T-helper 1 cell treated with Interleukin-12 subunit alpha and Interleukin-12 subunit beta and Interleukin-4 antibody, amounts not matched to agents 30 ng/mL and 1 ng/mL, for 36 hours (primary cell): ENCODE data around the gene B4GALNT3. TPM values are rescaled to one million over a fixed set of nuclear protein-coding genes. Genes with fewer than 3 reads are reported as not detected.

Experiments
- intact Hi-C: fragments of 100-400 bp; cut with micrococcal nuclease; formaldehyde crosslinking; loops from one replicate; pipeline ENCODE4 v1.15.1; 2024
- total RNA-seq: library from RNA; stranded (reverse); gene quantifications from 2 replicates; pipeline ENCODE4 v1.2.3, GENCODE V29; 2022

B4GALNT3 gene
- total RNA-seq, 1 donor from 2014 or later = 13.6 TPM

DNA sequence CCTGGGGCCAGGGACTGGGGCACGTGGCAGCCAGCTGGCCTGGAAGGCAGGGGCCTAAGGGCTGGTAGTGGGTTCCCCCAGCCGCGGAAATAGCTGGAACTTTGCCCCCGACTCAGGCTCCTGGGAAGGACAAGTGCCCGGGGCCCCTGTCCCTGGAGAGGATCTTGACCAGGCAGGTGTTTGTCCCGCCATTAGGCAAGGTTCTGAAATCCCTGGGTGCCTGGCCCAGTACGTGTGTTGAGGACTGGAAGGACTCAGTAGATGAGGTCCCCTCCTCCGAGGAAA lies 94.2 kb downstream of the B4GALNT3 start:
- intact Hi-C loops = no loop called here

DNA sequence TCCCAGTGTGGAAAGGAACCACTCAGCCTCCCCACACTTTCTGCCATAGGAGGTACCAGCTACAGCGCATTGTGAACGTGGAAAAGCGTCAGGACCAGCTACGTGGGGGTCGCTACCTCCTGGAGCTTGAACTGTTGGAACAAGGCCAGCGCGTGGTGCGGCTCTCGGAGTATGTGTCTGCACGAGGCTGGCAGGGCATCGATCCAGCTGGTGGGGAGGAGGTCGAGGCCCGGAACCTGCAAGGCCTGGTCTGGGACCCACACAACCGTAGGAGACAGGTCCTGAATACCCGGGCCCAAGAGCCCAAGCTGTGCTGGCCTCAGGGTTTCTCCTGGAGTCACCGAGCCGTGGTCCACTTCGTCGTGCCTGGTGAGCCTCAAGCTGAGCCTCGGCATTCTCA lies 96.8 kb downstream of the B4GALNT3 start:
- intact Hi-C loops = no loop called here

DNA sequence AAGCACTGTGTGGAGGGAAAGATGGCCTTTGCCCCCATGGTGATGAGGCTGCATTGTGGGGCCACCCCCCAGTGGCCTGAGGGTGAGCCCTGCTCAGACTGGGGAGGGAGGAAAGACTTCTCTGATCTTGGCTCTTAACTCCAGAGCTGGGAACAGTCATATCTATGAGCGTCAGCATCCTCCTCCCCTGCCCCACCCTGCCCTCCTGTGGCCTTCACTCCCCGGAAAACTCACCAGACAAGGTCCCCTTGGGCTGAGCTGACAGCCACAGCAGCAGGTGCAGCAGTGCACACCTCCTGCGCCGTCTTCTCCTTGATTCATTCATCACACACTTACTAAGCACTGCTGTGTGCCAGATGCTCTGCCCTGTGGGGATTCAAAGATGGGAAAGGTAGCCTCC lies 98.8 kb downstream of the B4GALNT3 start:
- intact Hi-C loops = no loop called here

DNA sequence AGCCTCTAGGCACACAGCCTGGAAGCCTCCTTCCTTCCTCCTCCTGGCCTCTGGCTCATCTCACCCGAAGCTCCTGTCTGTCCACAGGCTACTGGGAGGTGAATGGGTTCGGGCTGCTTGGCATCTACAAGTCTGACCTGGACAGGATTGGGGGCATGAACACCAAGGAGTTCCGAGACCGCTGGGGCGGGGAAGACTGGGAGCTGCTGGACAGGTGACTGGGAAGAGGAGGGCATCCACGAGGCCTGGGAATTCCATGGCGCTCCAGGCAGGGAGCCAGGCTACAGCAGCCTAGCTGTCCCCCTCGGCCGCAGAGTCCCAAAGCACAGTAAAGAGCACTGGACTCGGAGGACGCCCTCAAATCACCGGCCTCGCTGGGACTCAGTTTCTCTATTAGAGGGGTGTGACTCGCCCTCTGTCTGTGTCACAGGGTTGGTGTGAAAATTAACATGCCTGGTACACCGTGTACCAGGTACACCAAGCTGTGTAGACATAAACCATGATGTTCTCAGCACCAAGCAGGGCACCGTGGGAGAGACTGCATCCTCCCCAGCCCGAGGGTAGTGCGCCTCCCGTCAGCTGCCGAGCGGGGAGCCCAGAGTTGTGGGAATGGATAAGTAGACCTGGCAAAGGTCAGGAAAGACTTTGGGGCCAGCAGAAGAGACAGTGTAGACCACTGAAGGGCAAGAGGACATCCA lies 99.6 kb downstream of the B4GALNT3 start:
- intact Hi-C loops = no loop called here

DNA sequence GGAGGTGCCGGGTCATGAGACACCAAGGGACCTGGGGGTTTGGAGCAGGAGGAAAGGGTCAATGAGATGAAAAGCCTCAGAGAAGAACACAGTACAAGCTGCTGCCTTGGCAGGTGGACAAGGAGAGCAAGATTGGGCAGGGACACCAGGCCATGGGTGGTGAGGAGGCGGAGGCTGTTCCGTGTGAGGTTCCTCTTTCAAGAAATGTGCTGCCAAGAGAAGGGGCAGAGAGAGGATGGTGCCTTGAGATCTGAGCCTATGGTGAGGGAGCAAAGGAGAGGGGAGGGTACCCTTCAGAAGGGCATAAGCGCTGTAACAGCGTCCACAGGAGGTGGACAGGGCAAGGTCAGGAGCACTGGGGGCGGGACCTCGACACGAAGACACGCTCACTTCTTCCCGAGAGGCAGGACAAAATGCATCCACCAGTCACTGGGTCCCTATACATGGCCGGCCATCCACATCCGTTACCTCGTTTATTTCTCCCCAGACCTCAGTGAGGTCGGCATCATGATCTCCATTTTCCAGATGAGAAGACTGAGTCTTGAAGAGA lies 100.2 kb downstream of the B4GALNT3 start:
- intact Hi-C loops = loop anchor here (5.0 kb wide), 1 partner anchor 1032 kb away; the partner anchor contains the start of gene FBXL14

DNA sequence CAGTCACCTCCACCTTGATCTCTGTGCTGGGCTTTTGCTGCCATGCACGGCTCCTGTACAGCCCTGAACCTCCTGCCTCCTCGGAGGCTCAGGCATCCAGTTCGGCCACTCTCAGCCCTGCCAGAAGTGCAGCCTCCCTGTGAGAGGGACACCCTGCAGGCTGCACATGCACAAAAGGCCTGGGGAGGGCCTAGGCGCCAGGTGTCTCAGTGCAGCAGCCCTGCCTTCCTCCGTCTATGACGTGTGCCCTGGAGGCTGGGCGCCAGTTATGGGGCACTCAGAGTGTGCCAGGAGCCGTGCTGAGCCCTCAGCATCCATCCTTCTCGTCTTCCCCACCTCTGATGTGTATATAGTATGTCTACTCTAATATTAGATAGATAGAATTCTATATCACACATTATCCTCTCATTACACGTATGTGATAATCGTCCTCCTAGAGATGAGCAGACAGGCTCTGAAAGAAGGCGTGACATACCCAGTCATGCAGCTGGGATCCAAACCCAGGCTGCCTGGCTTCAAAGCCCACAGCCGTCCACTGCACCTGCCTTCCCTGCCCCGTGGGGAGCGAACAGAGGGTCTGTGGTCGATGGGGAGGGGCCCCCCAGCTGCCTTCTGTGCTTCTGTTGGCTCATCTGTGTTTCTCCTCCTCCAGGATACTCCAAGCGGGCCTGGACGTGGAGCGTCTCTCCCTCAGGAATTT lies 101.1 kb downstream of the B4GALNT3 start:
- intact Hi-C loops = loop anchor here (5.0 kb wide), 1 partner anchor 1031 kb away; the partner anchor contains the start of gene FBXL14

DNA sequence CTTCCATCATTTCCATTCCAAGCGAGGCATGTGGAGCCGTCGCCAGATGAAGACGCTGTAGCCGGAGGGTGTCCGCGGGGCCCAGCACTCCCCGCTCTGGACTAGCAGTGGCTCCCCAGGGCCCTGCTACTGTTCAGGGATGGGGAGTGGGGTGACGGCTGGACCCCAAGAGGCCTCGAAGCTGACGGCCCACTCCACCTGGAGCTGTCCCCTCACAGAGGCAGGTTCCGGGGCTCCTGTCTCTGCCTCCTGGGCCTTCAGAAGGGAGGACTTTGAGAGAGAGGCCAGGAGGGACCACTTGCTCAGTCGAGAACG lies 101.6 kb downstream of the B4GALNT3 start:
- intact Hi-C loops = loop anchor here (5.0 kb wide), 1 partner anchor 1031 kb away; the partner anchor contains the start of gene FBXL14

DNA sequence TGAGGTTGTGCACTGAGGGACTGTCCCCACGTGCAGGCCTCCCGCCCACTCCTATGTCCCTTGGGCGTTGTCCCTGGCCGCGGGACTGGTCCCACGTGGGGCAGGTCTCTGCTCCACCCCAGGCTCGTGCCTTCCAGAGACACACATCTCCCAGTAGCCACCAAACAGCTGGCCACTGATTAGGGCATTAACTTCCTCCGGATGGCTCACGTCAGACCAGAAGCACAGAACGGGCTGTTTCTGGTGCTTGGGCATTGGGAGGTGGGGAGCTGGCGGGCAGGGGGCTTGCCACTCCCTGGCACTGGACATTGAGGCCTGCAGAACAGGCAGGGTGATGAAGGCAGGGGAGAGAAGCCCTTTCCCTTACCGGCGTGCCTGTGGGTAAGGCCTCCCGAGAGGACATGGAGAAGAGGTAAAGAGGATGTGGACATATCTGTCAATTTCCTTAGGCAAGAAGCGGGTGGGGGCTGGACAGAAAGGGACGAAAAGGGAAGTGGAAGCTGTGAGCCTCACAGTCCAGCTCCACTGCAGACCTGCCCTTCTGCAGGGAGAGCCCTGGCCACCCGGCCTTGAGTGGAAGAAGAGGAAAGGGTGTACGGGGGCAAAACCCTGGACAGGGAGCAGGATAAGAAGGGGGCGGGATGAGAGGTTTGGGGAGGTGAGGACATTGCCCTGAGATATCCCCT lies 102.3 kb downstream of the B4GALNT3 start:
- intact Hi-C loops = loop anchor here (2.0 to 5.0 kb wide), 3 partner anchors 173 to 1030 kb away; partner anchors contain the start of genes ERC1, FBXL14 and KDM5A

DNA sequence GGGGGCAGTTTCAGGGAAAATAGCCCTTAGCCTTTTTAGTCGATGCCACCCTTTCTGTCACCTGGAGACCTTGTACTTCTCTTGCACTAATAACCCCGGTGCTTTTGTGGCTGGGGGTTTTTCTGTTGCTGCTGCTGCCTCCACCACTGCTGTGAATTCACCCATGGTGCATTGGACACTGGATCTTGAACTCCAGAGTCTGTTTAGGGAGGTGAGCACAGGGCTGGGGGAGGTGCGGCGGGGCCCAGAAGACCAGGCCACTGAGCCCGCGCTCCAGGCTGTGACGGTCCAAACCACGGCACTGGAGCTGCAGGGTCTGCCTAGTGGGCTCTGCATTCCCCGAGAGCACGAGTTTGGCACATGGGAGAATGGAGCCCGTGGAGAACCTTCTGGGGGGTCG lies 102.9 kb downstream of the B4GALNT3 start:
- intact Hi-C loops = loop anchor here (1.0 to 5.0 kb wide), 4 partner anchors 9 to 1030 kb away; partner anchors contain the start of genes ERC1, FBXL14 and KDM5A

DNA sequence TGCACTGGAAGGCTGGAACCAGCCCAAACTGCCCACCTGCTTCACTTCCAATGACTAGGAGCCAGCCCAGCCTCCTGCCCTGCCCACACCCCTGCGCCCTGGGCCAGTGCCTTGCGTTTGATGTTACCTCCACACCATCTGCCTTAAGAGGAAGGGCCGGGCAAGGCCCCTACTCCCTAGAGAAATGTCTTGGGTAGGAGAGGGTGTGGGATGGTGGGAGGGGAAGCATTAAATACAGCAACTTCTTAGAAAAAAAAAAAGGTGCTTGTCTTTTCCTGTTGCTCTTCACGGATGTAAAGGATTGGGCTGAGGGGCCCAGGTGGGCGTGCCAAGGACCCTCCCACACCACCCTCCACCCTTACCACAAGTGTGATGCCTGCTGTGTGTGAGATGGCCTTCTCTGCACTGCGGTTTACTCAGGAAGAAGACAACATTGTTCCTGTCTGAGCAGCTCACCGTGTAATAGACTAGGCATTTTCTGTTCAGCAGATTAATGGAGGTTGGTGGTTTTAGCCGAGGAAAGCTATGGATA lies 103.6 kb downstream of the B4GALNT3 start:
- intact Hi-C loops = loop anchor here (1.0 to 5.0 kb wide), 4 partner anchors 10 to 1029 kb away; partner anchors contain the start of genes ERC1, FBXL14 and KDM5A

DNA sequence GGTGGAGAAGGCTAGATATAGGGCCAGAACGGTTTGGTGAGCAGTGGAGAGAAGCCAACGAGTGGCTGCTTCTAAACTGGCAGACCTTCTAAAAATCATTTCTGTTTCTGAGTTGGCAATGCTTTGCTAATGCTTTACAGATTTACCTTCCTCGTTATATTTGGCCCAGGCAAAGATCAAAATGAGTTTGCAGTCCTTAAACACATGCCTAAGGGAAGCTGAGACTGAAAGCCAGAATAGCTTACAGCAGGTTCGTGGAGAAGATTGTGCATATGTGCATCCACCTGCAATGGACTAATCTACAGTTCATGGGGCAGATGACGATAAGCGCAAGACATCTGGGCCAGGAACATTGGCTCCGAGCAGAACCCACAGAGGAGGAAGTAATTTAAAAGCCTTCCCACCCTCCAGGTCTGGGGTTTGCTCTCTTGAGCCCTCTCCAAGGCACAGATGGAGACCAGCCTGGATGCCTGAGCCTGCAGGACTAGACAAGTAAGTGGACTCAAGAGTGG lies 104.1 kb downstream of the B4GALNT3 start:
- intact Hi-C loops = loop anchor here (1.0 to 5.0 kb wide), 4 partner anchors 11 to 1028 kb away; partner anchors contain the start of genes ERC1, FBXL14 and KDM5A

DNA sequence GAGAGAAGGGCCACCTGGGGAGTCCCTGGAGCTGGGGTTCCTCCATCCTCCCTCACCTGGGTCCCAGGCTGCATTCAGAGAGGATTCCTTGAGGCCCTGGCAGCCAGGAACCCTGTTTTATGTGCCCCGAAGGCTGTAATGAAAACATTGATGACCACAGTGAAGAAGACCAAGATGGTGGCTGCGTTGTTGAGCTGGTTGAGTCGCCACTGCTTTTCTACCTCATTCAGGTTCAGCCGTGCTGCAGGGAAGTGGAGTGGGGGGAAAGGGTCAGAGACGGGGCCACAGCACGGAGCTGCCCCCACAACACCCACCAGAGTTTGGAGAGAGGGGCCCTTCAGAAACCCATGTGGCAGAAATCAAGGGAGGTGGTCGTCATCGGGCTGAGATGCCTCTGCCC lies 105.4 kb downstream of the B4GALNT3 start:
- intact Hi-C loops = loop anchor here (5.0 kb wide), 1 partner anchor 527 kb away; no protein-coding TSS in a partner anchor

DNA sequence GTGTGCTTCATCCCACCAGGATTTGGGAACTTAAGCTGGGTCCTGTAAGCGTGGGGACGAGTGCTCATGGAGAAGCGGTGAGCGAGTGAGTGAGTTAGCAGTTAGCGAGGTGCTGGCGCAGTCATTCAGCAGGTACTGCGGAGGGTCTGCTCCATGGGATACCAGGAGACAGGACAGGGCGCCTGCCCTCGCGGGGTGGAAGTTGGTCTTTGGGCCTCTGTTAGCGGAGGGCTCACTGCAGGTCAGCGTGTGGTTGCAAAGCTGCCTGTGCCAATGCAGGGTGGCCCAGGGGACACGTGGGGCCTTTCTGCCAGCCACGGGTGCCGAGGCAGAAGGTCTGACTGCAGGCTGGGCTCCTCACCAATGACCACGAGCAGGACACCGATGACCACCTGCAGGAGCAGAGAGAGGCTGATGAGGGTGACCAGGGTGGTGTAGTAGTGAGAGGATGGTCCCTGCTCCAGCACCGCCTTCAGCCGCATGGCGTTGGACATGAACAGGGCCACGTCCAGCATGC lies 105.9 kb downstream of the B4GALNT3 start:
- intact Hi-C loops = loop anchor here (5.0 kb wide), 1 partner anchor 527 kb away; no protein-coding TSS in a partner anchor

DNA sequence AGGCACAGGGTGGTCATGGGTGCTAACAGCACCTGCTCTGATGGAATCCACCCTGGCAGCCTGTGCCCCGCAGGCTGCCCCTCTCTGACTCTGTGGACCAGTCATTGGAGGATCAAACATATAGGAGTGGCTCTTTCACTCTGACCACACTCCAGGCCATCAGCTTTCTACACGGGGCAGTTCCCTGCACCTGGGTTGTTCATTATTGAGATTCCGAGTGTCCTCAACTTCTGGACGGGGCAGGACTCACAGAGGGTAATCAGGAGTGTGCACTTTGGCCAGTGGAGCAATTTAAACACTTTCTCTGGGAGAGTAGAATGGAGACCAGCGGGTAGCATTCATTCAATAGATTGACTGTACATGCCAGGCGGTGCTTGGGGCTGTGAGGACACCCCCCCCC lies 108.7 kb downstream of the B4GALNT3 start:
- intact Hi-C loops = loop anchor here (2.0 to 5.0 kb wide), 2 partner anchors 74 to 524 kb away; no protein-coding TSS in a partner anchor

DNA sequence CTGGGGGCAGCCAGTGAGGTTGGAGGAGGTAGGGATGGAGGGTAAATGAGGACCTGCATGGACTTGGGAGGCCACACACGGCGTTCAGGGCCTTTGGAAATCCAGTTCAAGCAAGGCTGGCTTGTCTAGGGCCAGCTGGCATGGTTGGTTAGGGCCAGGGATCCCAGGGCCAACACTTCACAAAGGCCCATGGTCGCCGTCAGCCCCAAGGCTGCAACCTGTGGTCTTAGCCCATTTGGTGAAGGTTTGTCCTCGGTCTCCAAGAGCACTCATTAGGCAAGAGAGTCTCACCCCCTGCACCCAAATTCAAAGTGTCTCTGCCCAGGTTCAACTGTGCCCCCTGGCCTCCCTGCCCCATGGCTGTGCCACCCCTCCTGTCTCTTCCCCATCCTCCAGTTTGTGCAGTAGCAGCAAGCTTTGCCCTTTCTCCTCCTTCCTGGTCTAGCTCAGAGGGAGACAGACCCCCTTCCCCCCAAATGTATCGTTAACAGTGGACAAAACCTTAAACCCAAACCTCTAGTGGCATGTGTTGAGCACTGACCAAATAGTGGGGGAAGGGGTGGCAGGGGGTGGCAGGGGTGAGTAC lies 109.4 kb downstream of the B4GALNT3 start:
- intact Hi-C loops = loop anchor here (1.0 to 5.0 kb wide), 4 partner anchors 74 to 523 kb away; partner anchors contain the start of gene RAD52

DNA sequence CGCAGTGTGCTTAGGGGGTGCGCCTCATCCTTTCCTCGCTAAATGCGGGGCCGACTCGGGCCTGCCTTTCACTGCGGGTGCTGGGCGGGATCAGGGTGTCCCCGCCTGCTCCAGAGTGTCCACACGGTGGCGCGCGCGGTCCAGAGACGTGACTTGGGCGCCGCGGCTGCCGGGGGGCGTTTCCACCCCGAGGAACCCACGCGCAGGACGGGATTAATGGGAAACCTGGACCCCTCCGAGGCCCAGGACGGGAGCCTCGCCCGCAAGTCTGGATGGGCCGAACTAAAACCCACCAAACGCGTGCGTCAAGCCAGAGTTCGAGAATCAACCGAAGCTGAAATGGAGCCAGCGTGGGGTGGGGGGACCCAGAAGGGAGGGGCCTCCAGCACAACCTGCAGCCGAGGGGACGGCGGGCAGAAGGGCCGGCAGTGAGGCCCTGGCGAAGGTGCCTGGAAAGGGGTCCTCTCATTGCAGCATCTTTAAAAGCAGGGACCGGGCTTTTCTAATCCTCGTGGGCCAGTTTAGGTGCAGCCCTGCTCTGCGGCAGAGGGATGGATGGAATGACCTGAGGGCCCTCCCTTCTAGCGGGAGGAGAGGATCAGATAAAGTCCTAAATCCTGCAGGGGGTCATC lies 110.2 kb downstream of the B4GALNT3 start:
- intact Hi-C loops = loop anchor here (1.0 to 5.0 kb wide), 6 partner anchors 73 to 522 kb away; partner anchors contain the start of gene RAD52

DNA sequence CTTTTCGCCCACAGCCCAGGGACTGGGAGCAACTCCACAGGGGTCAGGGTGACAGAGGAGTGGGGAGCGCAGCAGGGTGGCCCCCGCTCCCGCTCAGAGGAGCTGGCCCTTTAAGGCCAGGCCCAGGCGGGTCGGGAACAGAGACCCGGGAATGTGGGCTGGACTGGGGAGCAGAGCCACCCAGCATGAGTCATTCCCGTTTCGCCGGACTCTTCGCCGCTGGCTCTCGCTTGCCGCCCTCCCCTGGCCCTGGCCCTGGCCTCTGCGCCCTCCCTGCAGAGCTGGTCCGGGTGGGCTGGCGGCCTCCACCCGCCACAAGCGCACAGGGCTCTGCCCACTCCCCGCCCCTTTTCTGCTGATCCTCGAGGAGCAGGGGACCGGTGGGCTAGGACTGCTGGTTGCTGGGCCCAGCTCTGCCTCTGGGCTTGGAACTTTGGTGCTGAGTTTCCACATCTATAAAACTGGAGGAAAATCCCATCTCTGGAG lies 110.7 kb downstream of the B4GALNT3 start:
- intact Hi-C loops = loop anchor here (1.0 kb wide), 2 partner anchors 181 to 335 kb away; no protein-coding TSS in a partner anchor

DNA sequence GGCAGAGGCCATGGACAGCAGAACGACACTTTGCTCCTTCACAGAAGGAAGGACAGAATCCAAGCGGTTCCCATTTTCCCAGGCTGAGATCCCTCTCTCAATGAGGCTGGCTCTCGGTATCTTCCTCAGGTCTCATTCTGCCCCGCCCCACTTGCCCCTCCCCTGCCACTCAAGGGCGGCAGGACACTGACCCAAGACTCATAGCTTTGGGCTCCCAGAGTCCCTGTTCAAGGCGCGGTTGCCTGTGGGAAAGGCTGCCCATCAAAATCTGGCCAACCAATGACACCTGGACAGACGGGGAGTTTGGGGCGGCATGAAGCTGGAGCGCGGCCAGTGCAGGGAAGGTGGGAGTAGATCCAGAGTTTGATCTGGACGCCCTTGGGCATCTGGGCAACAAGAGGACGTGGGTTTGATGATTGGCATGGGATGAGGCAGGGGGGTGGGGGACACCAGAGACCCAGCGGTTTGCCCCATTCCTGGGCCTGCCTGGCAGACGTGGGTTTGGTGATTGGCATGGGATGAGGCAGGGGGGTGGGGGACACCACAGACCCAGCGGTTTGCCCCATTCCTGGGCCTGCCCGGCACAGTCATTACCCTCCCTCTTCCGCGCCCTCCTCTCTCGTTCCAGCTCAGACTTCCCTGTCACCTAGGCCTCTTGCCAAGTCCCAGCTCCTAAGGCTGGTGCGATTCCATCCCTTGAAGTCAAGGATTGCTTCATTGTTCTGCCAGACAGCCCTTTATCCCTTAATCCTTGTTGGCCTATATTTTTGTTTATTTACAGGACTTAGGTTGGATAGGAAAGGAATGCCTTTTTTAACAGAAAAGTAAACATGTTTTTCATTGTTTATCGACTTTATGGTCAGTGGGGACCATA lies 111.4 kb downstream of the B4GALNT3 start:
- intact Hi-C loops = loop anchor here (1.0 kb wide), 2 partner anchors 180 to 334 kb away; no protein-coding TSS in a partner anchor
